ENCODE data around the gene KCNE3.

GRCh38 chr11:74417860-74418508 is 49.4 kb downstream of the KCNE3 start:
- TF ChIP-seq CTCF (IDR thresholded peaks at IDR 0.05) = no peak
- no peak for TF ChIP-seq POLR2A (IDR thresholded peaks at IDR 0.05)
